ENCODE results near the gene CCNY. TPM values are rescaled to one million over a fixed set of nuclear protein-coding genes. Genes with fewer than 3 reads are reported as not detected.

Gene CCNY
- total and polyA plus RNA-seq, 2 of the 13 experiments (the other 11 are each of a cell fraction or from before 2014, with no cell fraction given), result 48.2 to 54.7 TPM

- Histone ChIP-seq H4K20me1 (ENCODE audit: insufficient read depth, low read length) (no peaks in the 10 kb centered on the region), H3K4me2 (ENCODE audit: low read depth, low read length) (no peak overlapping the region), H3K4me1 (ENCODE audit: insufficient read depth, low read length) (no peaks in the 10 kb centered on the region), H3K9me3 (ENCODE audit: low read length) (no peaks in the 10 kb centered on the region), H3K79me2 (ENCODE audit: insufficient read depth, low read length) (no peaks in the 10 kb centered on the region), H3K9ac (ENCODE audit: insufficient read depth, low read depth, low read length) (no peak overlapping the region), H3K36me3 (replicated peaks in 1 of 2; ENCODE audit: control insufficient read depth in 1 of 2, insufficient read depth in 2 of 2, low read length in 2 of 2) (no peaks in the 10 kb centered on the region), H3K27ac (ENCODE audit: extremely low read length, insufficient read depth, low read length) (no peak overlapping the region), H3K4me3 (replicated peaks in 1 of 3; ENCODE audit: insufficient read depth in 1 of 3, low read depth in 2 of 3, low read length in 3 of 3) (no peak overlapping the region), H2AFZ (ENCODE audit: low read length) (no peak overlapping the region), H3K27me3 (ENCODE audit: control insufficient read depth in 1 of 2, insufficient read depth in 2 of 2, low read length in 2 of 2) (no peaks in the 10 kb centered on the region)
- no TSS peak for BruUV-seq (replicated peaks)
- ChIA-PET CTCF (ENCODE audit: low intra/inter-chr PET ratio, low total read pairs) (no interaction called here), POLR2A (no interaction called here)
- ATAC-seq (peak; percentile 28; the same call in 2 of the 3 replicates), DNase-seq (ENCODE audit: low spot score) (no peak), FAIRE-seq (no peak)
- in situ Hi-C loops (cut with HindIII; ENCODE audit: extremely low pct_ligation_motif_present, low pct_unique_long_range_greater_than_20kb), result no loop called here
- intact Hi-C loops (cut with micrococcal nuclease; ENCODE audit: unreplicated experiment), result no loop called here
- 55% methylated on average over 4 of the region's 4 CpGs for WGBS (ENCODE audit: low lambda C conversion rate)
- peak; percentile 62 for TF ChIP-seq MAFF (IDR thresholded peaks at IDR 0.05; ENCODE audit: low read depth, low read length)
- TF ChIP-seq ZNF839 (CRISPR knock-in tag; IDR thresholded peaks at IDR 0.05; ENCODE audit: borderline replicate concordance), result no peak
- peak; percentile 68 to 79 for TF ChIP-seq MAFK (conservative IDR thresholded peaks at IDR 0.05 in 1 of 2, IDR thresholded peaks at IDR 0.05 in 1 of 2; ENCODE audit: low read length in 2 of 2)
Measured at GRCh38 chr10:35578618-35578956, 242.3 kb downstream of the CCNY start.

GRCh38 chr10:35579116-35579515 is 242.8 kb downstream of the CCNY start:
- no peaks in the 10 kb centered on the region for H3K36me3 ChIP-seq (replicated peaks in 1 of 2; ENCODE audit: control insufficient read depth in 1 of 2, insufficient read depth in 2 of 2, low read length in 2 of 2)
- no peaks in the 10 kb centered on the region for H3K27me3 ChIP-seq (ENCODE audit: control insufficient read depth in 1 of 2, insufficient read depth in 2 of 2, low read length in 2 of 2)
- ChIA-PET POLR2A (no interaction called here), CTCF (ENCODE audit: low intra/inter-chr PET ratio, low total read pairs) (no interaction called here)
- no peak overlapping the region for H3K9ac ChIP-seq (ENCODE audit: insufficient read depth, low read depth, low read length)
- no peak for TF ChIP-seq POLR2A (IDR thresholded peaks at IDR 0.05; ENCODE audit: insufficient read depth in 1 of 2, low read depth in 2 of 2, low read length in 2 of 2)
- no peak for TF ChIP-seq NFYB (CRISPR knock-in tag; IDR thresholded peaks at IDR 0.05)
- no peak for TF ChIP-seq HES4 (CRISPR knock-in tag; IDR thresholded peaks at IDR 0.05; ENCODE audit: borderline replicate concordance)
- no peak for TF ChIP-seq ELF4 (CRISPR knock-in tag; IDR thresholded peaks at IDR 0.05; ENCODE audit: borderline replicate concordance)
- no peak for TF ChIP-seq FOXP4 (CRISPR knock-in tag; IDR thresholded peaks at IDR 0.05)
- no peak for TF ChIP-seq PAXIP1 (CRISPR knock-in tag; conservative IDR thresholded peaks at IDR 0.05)
- TF ChIP-seq RFX1 (IDR thresholded peaks at IDR 0.05), result no peak
- TF ChIP-seq ZNF776 (CRISPR knock-in tag; IDR thresholded peaks at IDR 0.05), result no peak
- TF ChIP-seq BCL6 (CRISPR knock-in tag; IDR thresholded peaks at IDR 0.05), result no peak
- TF ChIP-seq ZNF644 (CRISPR knock-in tag; IDR thresholded peaks at IDR 0.05; ENCODE audit: low read depth), result no peak
- no TSS peak for BruUV-seq (replicated peaks)
- no peak overlapping the region for H2AFZ ChIP-seq (ENCODE audit: low read length)
- H3K27ac ChIP-seq (ENCODE audit: extremely low read length, insufficient read depth, low read length), result no peak overlapping the region
- H3K79me2 ChIP-seq (ENCODE audit: insufficient read depth, low read length), result no peaks in the 10 kb centered on the region
- in situ Hi-C loops (cut with HindIII; ENCODE audit: extremely low pct_ligation_motif_present, low pct_unique_long_range_greater_than_20kb) (no loop called here), intact Hi-C loops (cut with micrococcal nuclease; ENCODE audit: unreplicated experiment) (no loop called here)
- ATAC-seq (no peak), DNase-seq (ENCODE audit: low spot score) (no peak), FAIRE-seq (no peak)
- H3K4me2 ChIP-seq (ENCODE audit: low read depth, low read length), result no peak overlapping the region
- 40% methylated on average over 3 of the region's 3 CpGs for WGBS (ENCODE audit: low lambda C conversion rate)
- no peak overlapping the region for H3K4me3 ChIP-seq (replicated peaks in 1 of 3; ENCODE audit: insufficient read depth in 1 of 3, low read depth in 2 of 3, low read length in 3 of 3)
- no peaks in the 10 kb centered on the region for H3K9me3 ChIP-seq (ENCODE audit: low read length)
- no peaks in the 10 kb centered on the region for H4K20me1 ChIP-seq (ENCODE audit: insufficient read depth, low read length)
- no peaks in the 10 kb centered on the region for H3K4me1 ChIP-seq (ENCODE audit: insufficient read depth, low read length)

All from HepG2 (cell line).